K562 (cell line): ENCODE measurements around the gene C1QTNF3. TPM values are rescaled to one million over a fixed set of nuclear protein-coding genes. Genes with fewer than 3 reads are reported as not detected.

Experiments
- ATAC-seq: fragments of 200-7000 bp; cut with Tn5 transposase; 3 replicates; pipeline ENCODE4 v1.9.1; 2020; ENCODE audit warnings: moderate library complexity
- BruUV-seq: library from RNA; stranded (reverse); fragments of 400-500 nt; replicated peaks from 2 replicates; lab custom pipeline; 2021; lab: Mats Ljungman, UMichigan
- CTCF ChIA-PET: fragments of 300-600 bp; formaldehyde crosslinking; extraction: SDS; loops from one replicate; lab custom pipeline; 2021; ENCODE audit warnings: low intra/inter-chr PET ratio; lab: Yijun Ruan, JAX
- POLR2A ChIA-PET: fragments of 300-600, 350-650 bp; sonication (Branson Sonifier 250); formaldehyde crosslinking; extraction: SDS; loops from one replicate; lab custom pipeline; 2021; ENCODE audit warnings: antibody characterized with exemption, inconsistent platforms; lab: Yijun Ruan, JAX
- DNase-seq, 4 experiments: peaks; one replicate each; pipeline versions ENCODE4 v3.0.0 to v3.0.0-alpha.2; 2011 to 2018; ENCODE audit warnings: low spot score in 3 of 4, mixed read lengths in 3 of 4; ENCODE audit errors: extremely low read depth in 1 of 4
- FAIRE-seq: peaks from 2 replicates; lab custom pipeline; 2011; peaks lifted over from hg19 to GRCh38; lab: Jason Lieb, UNC
- H2AFZ ChIP-seq: 2 replicates; pipeline ENCODE4 v1.6.0; 2011; ENCODE audit warnings: low read depth, low read length, control low read depth, inconsistent platforms
- H3K27ac ChIP-seq: fragments of 200-600 bp; 3 replicates; pipeline ENCODE4 v1.8.0; 2011; ENCODE audit warnings: low read depth, mild to moderate bottlenecking, control low read depth, inconsistent platforms, low read length, moderate library complexity, mixed read lengths; ENCODE audit errors: extremely low read depth
- H3K27me3 ChIP-seq, 2 experiments: fragments of 300-600 bp in 1 of 2; 2 replicates in 1 of 2; 3 replicates in 1 of 2; pipeline versions ENCODE4 v1.6.0 to v1.8.0; 2011; ENCODE audit warnings: inconsistent platforms in 2 of 2, low read length in 2 of 2, mild to moderate bottlenecking in 1 of 2, mixed read lengths in 1 of 2, moderate library complexity in 1 of 2; ENCODE audit not compliant: control insufficient read depth in 2 of 2, insufficient read depth in 2 of 2
- H3K36me3 ChIP-seq: fragments of 300-600 bp; 3 replicates; pipeline ENCODE4 v1.8.0; 2011; ENCODE audit warnings: mild to moderate bottlenecking, low read length, inconsistent platforms; ENCODE audit not compliant: control insufficient read depth, insufficient read depth
- H3K4me1 ChIP-seq, 2 experiments: fragments of 200-600 bp in 1 of 2; replicated peaks in 1 of 2; 2 replicates in 1 of 2; 3 replicates in 1 of 2; pipeline versions ENCODE4 v1.5.1 to v1.8.0; 2011; ENCODE audit warnings: inconsistent platforms in 2 of 2, low read length in 2 of 2, mild to moderate bottlenecking in 1 of 2, mixed read lengths in 1 of 2, moderate library complexity in 1 of 2; ENCODE audit not compliant: control insufficient read depth in 2 of 2, insufficient read depth in 2 of 2
- H3K4me2 ChIP-seq: 2 replicates; pipeline ENCODE4 v1.6.1; 2011; ENCODE audit warnings: low read length, control low read depth, inconsistent platforms, mixed read lengths; ENCODE audit not compliant: insufficient read depth
- H3K4me3 ChIP-seq: fragments of 200-600 bp; sonication (generic), shearing (Covaris generic); 2 replicates; pipeline ENCODE4 v1.5.1; 2016; ENCODE audit warnings: control low read depth, inconsistent platforms
- H3K79me2 ChIP-seq: fragments of 200-600 bp; 3 replicates; pipeline ENCODE4 v1.8.0; 2011; ENCODE audit warnings: low read length, inconsistent platforms; ENCODE audit not compliant: control insufficient read depth, insufficient read depth
- H3K9ac ChIP-seq, 2 experiments: 2 replicates each; pipeline versions ENCODE4 v1.6.0 to v1.6.1; 2011; ENCODE audit warnings: low read depth in 2 of 2, low read length in 2 of 2, control low read depth in 1 of 2, inconsistent platforms in 1 of 2, mild to moderate bottlenecking in 1 of 2, mixed read lengths in 1 of 2; ENCODE audit not compliant: insufficient read depth in 1 of 2
- H3K9me1 ChIP-seq: one replicate; pipeline ENCODE4 v1.6.0; 2011; ENCODE audit warnings: inconsistent platforms, mild to moderate bottlenecking, low read length, moderate library complexity; ENCODE audit not compliant: control insufficient read depth, insufficient read depth
- H3K9me3 ChIP-seq: replicated peaks from 2 replicates; pipeline ENCODE4 v1.5.1; 2011; ENCODE audit warnings: low read depth, low read length, inconsistent platforms; ENCODE audit not compliant: control insufficient read depth, insufficient read depth
- H4K20me1 ChIP-seq: replicated peaks from 2 replicates; pipeline ENCODE4 v1.6.1; 2011; ENCODE audit warnings: low read length, inconsistent platforms, mixed read lengths; ENCODE audit not compliant: control insufficient read depth, insufficient read depth
- CEBPB ChIP-seq: fragments of 450-650 bp; IDR thresholded peaks from 2 replicates; pipeline ENCODE4 v1.6.1; 2016; ENCODE audit warnings: missing genetic modification characterization, missing compliant biosample characterization
- CEBPG ChIP-seq, 3 experiments: fragments of 200-800 bp in 1 of 3; sonication (Bioruptor generic) in 1 of 3; sonication (generic) in 1 of 3; formaldehyde crosslinking in 1 of 3; IDR thresholded peaks in 2 of 3; conservative IDR thresholded peaks in 1 of 3; 2 replicates each; pipeline versions ENCODE4 v1.6.1 to v1.8.0; 2016 to 2022; ENCODE audit warnings: missing compliant biosample characterization in 2 of 3, missing genetic modification characterization in 2 of 3, mild to moderate bottlenecking in 1 of 3, missing genetic modification reagents in 1 of 3
- GABPB2 ChIP-seq: fragments of 250-450 bp; sonication (Bioruptor Pico); conservative IDR thresholded peaks from 2 replicates; pipeline ENCODE4 v1.5.1; 2021; ENCODE audit warnings: mild to moderate bottlenecking
- SMAD2 ChIP-seq: fragments of 150-350 bp; IDR thresholded peaks from 2 replicates; pipeline ENCODE4 v1.6.1; 2014; ENCODE audit warnings: low read depth, mild to moderate bottlenecking, low read length
- TSC22D4 ChIP-seq: fragments of 450-650 bp; IDR thresholded peaks from 2 replicates; pipeline ENCODE4 v1.6.1; 2016; ENCODE audit warnings: missing genetic modification characterization, missing biosample characterization, control low read depth
- ZNF133 ChIP-seq: fragments of 250-450 bp; sonication (Bioruptor Pico); IDR thresholded peaks from 2 replicates; pipeline ENCODE4 v1.4.0; 2020; ENCODE audit warnings: mild to moderate bottlenecking
- WGBS: fragments of 100-300 bp; shearing (Covaris generic); methylation state at CpG from one replicate; pipeline ENCODE4 v1.1.6; 2016; ENCODE audit warnings: low coverage, mixed read lengths; ENCODE audit not compliant: insufficient coverage; ENCODE audit errors: missing lambda C conversion rate; 5-methylcytosine and 5-hydroxymethylcytosine counted together
- in situ Hi-C: fragments of 300-500 bp; cut with MboI; formaldehyde crosslinking; loops from 4 replicates; pipeline ENCODE4 v1.15.0; 2018; ENCODE audit warnings: inconsistent platforms, mixed read lengths
- intact Hi-C: fragments of 100-400 bp; cut with micrococcal nuclease; formaldehyde crosslinking; loops from 2 replicates; pipeline ENCODE4 v1.14.2; 2022
- polyA plus RNA-seq, 8 experiments: library from polyadenylated mRNA; depleted of rRNA in 4 of 8; stranded (reverse) in 5 of 8; unstranded in 3 of 8; fragments of >200 nt; fragmentation: Nextera tagmentation in 2 of 8; fragmentation: Illumina TruSeq in 1 of 8; extraction: Ambion mirVana in 2 of 8; extraction: Trizol in 1 of 8; gene quantifications; 2 replicates each; pipeline versions ENCODE4 v1.2.1 to v1.2.3, GENCODE V29; 2011 to 2014; ENCODE audit warnings: inconsistent platforms in 1 of 8, missing spikeins in 1 of 8
- total RNA-seq, 7 experiments: library from RNA; depleted of rRNA in 6 of 7; stranded (reverse); fragments of >200 nt in 6 of 7; fragmentation: Illumina TruSeq in 2 of 7; extraction: Trizol in 2 of 7; gene quantifications; 2 replicates each; pipeline versions ENCODE4 v1.2.1 to v1.2.3, GENCODE V29; 2011 to 2021; ENCODE audit warnings: low replicate concordance in 1 of 7
- TF ChIP-seq, protein P1 (sequence below): fragments of 250-450 bp; sonication (Bioruptor Pico); IDR thresholded peaks from 2 replicates; pipeline ENCODE4 v1.9.0; 2021; ENCODE audit warnings: mild to moderate bottlenecking, inconsistent platforms
- TF ChIP-seq, protein P2 (sequence below), 2 experiments: IDR thresholded peaks; 2 replicates each; pipeline ENCODE4 v1.6.1; 2012; ENCODE audit warnings: improper control_type of control experiment in 2 of 2, low read depth in 2 of 2, low read length in 2 of 2, borderline replicate concordance in 1 of 2
- TF ChIP-seq, protein P3 (sequence below): sonication (generic); formaldehyde crosslinking; IDR thresholded peaks from 2 replicates; pipeline ENCODE4 v1.8.0; 2022; ENCODE audit warnings: mild to moderate bottlenecking, missing genetic modification reagents

Gene C1QTNF3
- total and polyA plus RNA-seq, 9 of the 15 experiments (the other 6 are each of a cell fraction or from before 2014, with no cell fraction given): 0.51 to 3.3 (median 2.0) TPM

DNA sequence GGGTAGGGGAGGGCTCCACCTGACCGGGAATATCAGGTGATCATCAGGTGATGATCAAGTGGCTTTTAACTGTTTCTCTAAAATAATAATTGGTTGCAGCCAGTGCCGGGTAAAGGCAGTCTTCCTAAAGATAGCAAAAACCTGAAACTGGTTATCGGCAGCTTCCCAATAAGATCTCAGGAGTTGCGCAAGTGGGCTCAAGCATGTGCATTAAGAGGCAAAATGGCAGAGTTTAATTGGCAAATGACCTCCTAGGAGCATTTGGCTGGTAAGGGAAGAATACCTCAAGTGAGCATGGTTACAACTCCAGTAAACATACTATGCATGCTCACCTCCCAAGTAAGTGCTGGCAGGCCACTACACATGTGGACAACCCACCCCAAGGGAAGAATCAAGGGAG lies 4.2 kb downstream of the C1QTNF3 start:
- H3K4me2 ChIP-seq: no peak overlapping the region
- no peak for FAIRE-seq
- peaks cover 4 to 9% of the 10 kb centered on the region in 2 experiments; a peak in 2 of 5 replicates for H3K27me3 ChIP-seq
- 0 out of 2 replicates have a peak, but pooled peaks cover 4% of the 10 kb centered on the region for H4K20me1 ChIP-seq
- no peaks in the 10 kb centered on the region for H3K4me1 ChIP-seq
- in situ Hi-C loops: no loop called here
- no peaks in the 10 kb centered on the region for H3K79me2 ChIP-seq
- no peak overlapping the region for H2AFZ ChIP-seq
- DNase-seq: no peak
- no peak overlapping the region for H3K27ac ChIP-seq
- intact Hi-C loops: no loop called here
- ChIA-PET CTCF (no interaction called here), POLR2A (interaction anchor here (1.0 kb wide), 1 partner anchor 461 kb away, joined by 3 read pairs; no protein-coding TSS in a partner anchor)
- ATAC-seq: no peak
- no peaks in the 10 kb centered on the region for H3K9me3 ChIP-seq
- no peak overlapping the region for H3K9ac ChIP-seq
- 12% methylated on average over 4 of the region's 4 CpGs for WGBS
- no TSS peak for BruUV-seq
- H3K4me3 ChIP-seq: no peak overlapping the region
- no peaks in the 10 kb centered on the region for H3K9me1 ChIP-seq
- no peaks in the 10 kb centered on the region for H3K36me3 ChIP-seq
- TF ChIP-seq CEBPB (tag): peak; percentile 62
- TF ChIP-seq GABPB2 (CRISPR knock-in tag): no peak
- TF ChIP-seq SMAD2: no peak
- TF ChIP-seq CEBPG (CRISPR knock-in tag; IDR thresholded peaks at IDR 0.05): no peak
- TF ChIP-seq CEBPG (tag; conservative IDR thresholded peaks at IDR 0.05 in 1 of 2, IDR thresholded peaks at IDR 0.05 in 1 of 2): 0 out of 4 replicates have a peak, but pooled peaks of 1 of the 2 experiments have one; percentile 42

DNA sequence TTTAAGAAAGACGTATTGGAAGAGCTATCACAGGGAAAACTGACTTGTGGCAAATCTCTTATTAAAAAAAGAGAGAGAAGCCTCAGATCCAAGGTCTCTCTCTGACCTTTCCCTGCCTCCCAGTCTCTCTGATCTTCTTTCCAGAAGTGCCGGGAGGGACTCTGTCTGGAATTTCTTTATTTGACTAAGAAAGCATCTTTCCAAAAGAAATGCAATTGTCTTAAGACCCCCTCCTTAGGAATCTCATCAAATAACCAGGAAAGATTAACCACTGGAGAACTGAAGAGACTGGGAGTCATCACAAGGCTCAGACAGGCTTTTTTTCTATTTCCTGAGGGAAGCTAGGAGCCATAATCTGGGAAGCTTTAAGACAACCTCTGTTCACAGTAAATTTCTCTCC lies 4.6 kb downstream of the C1QTNF3 start:
- ChIA-PET CTCF (no interaction called here), POLR2A (interaction anchor here (1.0 kb wide), 1 partner anchor 460 kb away, joined by 3 read pairs; no protein-coding TSS in a partner anchor)
- Histone ChIP-seq H3K36me3 (no peaks in the 10 kb centered on the region), H3K4me3 (no peak overlapping the region), H3K9ac (no peak overlapping the region), H3K9me3 (no peaks in the 10 kb centered on the region), H2AFZ (no peak overlapping the region), H3K9me1 (no peaks in the 10 kb centered on the region), H3K4me1 (no peaks in the 10 kb centered on the region), H3K79me2 (no peaks in the 10 kb centered on the region), H3K27ac (no peak overlapping the region), H3K27me3 (peaks cover 4 to 9% of the 10 kb centered on the region in 2 experiments; a peak in 2 of 5 replicates), H4K20me1 (0 out of 2 replicates have a peak, but pooled peaks cover 3% of the 10 kb centered on the region), H3K4me2 (no peak overlapping the region)
- FAIRE-seq (no peak), DNase-seq (no peak), ATAC-seq (no peak)
- WGBS: 3% methylated on average over 2 of the region's 2 CpGs
- in situ Hi-C loops: no loop called here
- BruUV-seq: no TSS peak
- intact Hi-C loops: no loop called here
- TF ChIP-seq, protein P1, sequence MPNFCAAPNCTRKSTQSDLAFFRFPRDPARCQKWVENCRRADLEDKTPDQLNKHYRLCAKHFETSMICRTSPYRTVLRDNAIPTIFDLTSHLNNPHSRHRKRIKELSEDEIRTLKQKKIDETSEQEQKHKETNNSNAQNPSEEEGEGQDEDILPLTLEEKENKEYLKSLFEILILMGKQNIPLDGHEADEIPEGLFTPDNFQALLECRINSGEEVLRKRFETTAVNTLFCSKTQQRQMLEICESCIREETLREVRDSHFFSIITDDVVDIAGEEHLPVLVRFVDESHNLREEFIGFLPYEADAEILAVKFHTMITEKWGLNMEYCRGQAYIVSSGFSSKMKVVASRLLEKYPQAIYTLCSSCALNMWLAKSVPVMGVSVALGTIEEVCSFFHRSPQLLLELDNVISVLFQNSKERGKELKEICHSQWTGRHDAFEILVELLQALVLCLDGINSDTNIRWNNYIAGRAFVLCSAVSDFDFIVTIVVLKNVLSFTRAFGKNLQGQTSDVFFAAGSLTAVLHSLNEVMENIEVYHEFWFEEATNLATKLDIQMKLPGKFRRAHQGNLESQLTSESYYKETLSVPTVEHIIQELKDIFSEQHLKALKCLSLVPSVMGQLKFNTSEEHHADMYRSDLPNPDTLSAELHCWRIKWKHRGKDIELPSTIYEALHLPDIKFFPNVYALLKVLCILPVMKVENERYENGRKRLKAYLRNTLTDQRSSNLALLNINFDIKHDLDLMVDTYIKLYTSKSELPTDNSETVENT (CRISPR knock-in tag): no peak
- no peak for TF ChIP-seq ZNF133 (CRISPR knock-in tag)
- no peak for TF ChIP-seq TSC22D4 (tag)
- TF ChIP-seq, protein P2, sequence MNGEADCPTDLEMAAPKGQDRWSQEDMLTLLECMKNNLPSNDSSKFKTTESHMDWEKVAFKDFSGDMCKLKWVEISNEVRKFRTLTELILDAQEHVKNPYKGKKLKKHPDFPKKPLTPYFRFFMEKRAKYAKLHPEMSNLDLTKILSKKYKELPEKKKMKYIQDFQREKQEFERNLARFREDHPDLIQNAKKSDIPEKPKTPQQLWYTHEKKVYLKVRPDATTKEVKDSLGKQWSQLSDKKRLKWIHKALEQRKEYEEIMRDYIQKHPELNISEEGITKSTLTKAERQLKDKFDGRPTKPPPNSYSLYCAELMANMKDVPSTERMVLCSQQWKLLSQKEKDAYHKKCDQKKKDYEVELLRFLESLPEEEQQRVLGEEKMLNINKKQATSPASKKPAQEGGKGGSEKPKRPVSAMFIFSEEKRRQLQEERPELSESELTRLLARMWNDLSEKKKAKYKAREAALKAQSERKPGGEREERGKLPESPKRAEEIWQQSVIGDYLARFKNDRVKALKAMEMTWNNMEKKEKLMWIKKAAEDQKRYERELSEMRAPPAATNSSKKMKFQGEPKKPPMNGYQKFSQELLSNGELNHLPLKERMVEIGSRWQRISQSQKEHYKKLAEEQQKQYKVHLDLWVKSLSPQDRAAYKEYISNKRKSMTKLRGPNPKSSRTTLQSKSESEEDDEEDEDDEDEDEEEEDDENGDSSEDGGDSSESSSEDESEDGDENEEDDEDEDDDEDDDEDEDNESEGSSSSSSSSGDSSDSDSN (IDR thresholded peaks at IDR 0.05; ENCODE audit: borderline replicate concordance in 1 of 2, low read depth in 2 of 2, low read length in 2 of 2): no peak
- TF ChIP-seq, protein P3, sequence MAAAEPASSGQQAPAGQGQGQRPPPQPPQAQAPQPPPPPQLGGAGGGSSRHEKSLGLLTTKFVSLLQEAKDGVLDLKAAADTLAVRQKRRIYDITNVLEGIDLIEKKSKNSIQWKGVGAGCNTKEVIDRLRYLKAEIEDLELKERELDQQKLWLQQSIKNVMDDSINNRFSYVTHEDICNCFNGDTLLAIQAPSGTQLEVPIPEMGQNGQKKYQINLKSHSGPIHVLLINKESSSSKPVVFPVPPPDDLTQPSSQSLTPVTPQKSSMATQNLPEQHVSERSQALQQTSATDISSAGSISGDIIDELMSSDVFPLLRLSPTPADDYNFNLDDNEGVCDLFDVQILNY (CRISPR knock-in tag): no peak
